Naive B cell (primary cell): Measurements from ENCODE around the gene PRR23E. TPM values are rescaled to one million over a fixed set of nuclear protein-coding genes. Genes with fewer than 3 reads are reported as not detected.

Experiments used
- ATAC-seq, 2 donors: fragments of 150-1000 bp; cut with Tn5 transposase; 2 replicates each; pipeline ENCODE4 v1.10.0; 2021; ENCODE audit warnings: low read depth in 2 of 2, mild to moderate bottlenecking in 2 of 2, moderate library complexity in 2 of 2
- DNase-seq: peaks from one replicate; pipeline ENCODE4 v3.0.0; 2022
- H3K27ac Mint-ChIP-seq, 6 donors: one replicate each; pipeline ENCODE4 v1.8.0; 2020 to 2022; ENCODE audit warnings: mild to moderate bottlenecking in 6 of 6, mixed read lengths in 6 of 6, moderate library complexity in 5 of 6, inconsistent platforms in 2 of 6
- H3K27me3 Mint-ChIP-seq, 3 donors: one replicate each; pipeline ENCODE4 v1.8.0; 2021 to 2022; ENCODE audit warnings: mixed read lengths in 3 of 3, mild to moderate bottlenecking in 1 of 3
- H3K36me3 Mint-ChIP-seq, 2 donors: one replicate each; pipeline ENCODE4 v1.8.0; 2020 to 2022; ENCODE audit warnings: mixed read lengths in 2 of 2, inconsistent platforms in 1 of 2, mild to moderate bottlenecking in 1 of 2
- H3K4me1 Mint-ChIP-seq, 3 donors: one replicate each; pipeline ENCODE4 v1.8.0; 2020 to 2022; ENCODE audit warnings: mixed read lengths in 3 of 3, inconsistent platforms in 1 of 3, mild to moderate bottlenecking in 1 of 3, moderate library complexity in 1 of 3
- H3K4me3 Mint-ChIP-seq, 8 donors: one replicate each; pipeline ENCODE4 v1.8.0; 2020 to 2022; ENCODE audit warnings: mild to moderate bottlenecking in 8 of 8, mixed read lengths in 8 of 8, moderate library complexity in 8 of 8, inconsistent platforms in 2 of 8
- H3K9me3 Mint-ChIP-seq, 7 donors: one replicate each; pipeline ENCODE4 v1.8.0; 2020 to 2022; ENCODE audit warnings: mixed read lengths in 7 of 7, mild to moderate bottlenecking in 5 of 7, inconsistent platforms in 2 of 7, moderate library complexity in 1 of 7
- polyA plus RNA-seq, 6 donors: library from polyadenylated mRNA; unstranded; fragments of 300-500 nt; fragmentation: Illumina TruSeq; gene quantifications; one replicate each; pipeline ENCODE4 v1.2.3, GENCODE V29; 2021; ENCODE audit warnings: low read depth in 6 of 6

PRR23E gene
- polyA plus RNA-seq, 6 donors from 2014 or later = not detected

- ATAC-seq (no peak), DNase-seq (no peak)
- Mint-ChIP-seq H3K36me3 (no peaks in the 10 kb centered on the region), H3K27me3 (peaks cover 0 to 18% (median 7%) of the 10 kb centered on the region in 3 donors), H3K4me3 (no peak overlapping the region), H3K27ac (peak overlapping the region in 2 of 6 donors; percentile 42 to 49), H3K4me1 (no peaks in the 10 kb centered on the region), H3K9me3 (peaks cover 0 to 10% (median 6%) of the 10 kb centered on the region in 7 donors)
Measured at GRCh38 chr3:127197300-127198189, 4.6 kb downstream of the PRR23E start.

- H3K9me3 Mint-ChIP-seq = peaks cover 0 to 16% (median 7%) of the 10 kb centered on the region in 7 donors
- no peaks in the 10 kb centered on the region for H3K4me1 Mint-ChIP-seq
- no peaks in the 10 kb centered on the region for H3K36me3 Mint-ChIP-seq
- no peak overlapping the region for H3K27ac Mint-ChIP-seq
- H3K27me3 Mint-ChIP-seq = peaks cover 0 to 18% (median 2%) of the 10 kb centered on the region in 3 donors
- DNase-seq (no peak), ATAC-seq (no peak)
- no peak overlapping the region for H3K4me3 Mint-ChIP-seq
Measured at GRCh38 chr3:127200086-127200691, 7.3 kb downstream of the PRR23E start.

- DNase-seq = no peak
- no peak for ATAC-seq
- Mint-ChIP-seq H3K9me3 (peaks cover 0 to 16% (median 6%) of the 10 kb centered on the region in 7 donors), H3K4me3 (no peak overlapping the region), H3K36me3 (no peaks in the 10 kb centered on the region), H3K27me3 (peaks cover 0 to 7% (median 0%) of the 10 kb centered on the region in 3 donors), H3K27ac (no peak overlapping the region), H3K4me1 (no peaks in the 10 kb centered on the region)
Measured at GRCh38 chr3:127203024-127203423, 10.1 kb downstream of the PRR23E start.

GRCh38 chr3:127204841-127205582, 12.1 kb downstream of the PRR23E start:
- H3K4me3 Mint-ChIP-seq = no peak overlapping the region
- peaks cover 0 to 7% (median 0%) of the 10 kb centered on the region in 3 donors for H3K27me3 Mint-ChIP-seq
- no peaks in the 10 kb centered on the region for H3K36me3 Mint-ChIP-seq
- DNase-seq (no peak), ATAC-seq (no peak)
- H3K4me1 Mint-ChIP-seq = no peaks in the 10 kb centered on the region
- peaks cover 0 to 16% (median 6%) of the 10 kb centered on the region in 7 donors for H3K9me3 Mint-ChIP-seq
- H3K27ac Mint-ChIP-seq = no peak overlapping the region

DNA sequence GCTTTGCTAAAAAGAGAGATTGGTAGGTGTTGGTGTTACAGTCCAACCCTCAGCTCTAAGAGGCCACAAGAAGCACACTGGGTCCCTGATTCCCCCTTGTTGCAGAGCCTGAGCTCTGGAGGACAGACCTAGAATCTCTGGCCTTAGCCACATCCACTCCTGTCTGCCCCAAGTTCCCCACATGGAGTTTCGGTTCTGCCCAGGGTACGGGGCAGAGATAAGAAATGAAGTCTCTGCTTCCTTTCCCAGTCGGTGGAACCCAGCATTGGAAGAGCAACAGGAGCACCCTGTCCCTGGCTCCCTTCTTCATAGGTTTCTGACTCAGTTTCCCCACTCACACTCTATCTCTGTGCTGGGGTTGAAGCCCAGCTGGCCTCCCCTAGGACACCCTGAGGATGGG, 13.2 kb downstream of the PRR23E start:
- no peaks in the 10 kb centered on the region for H3K4me1 Mint-ChIP-seq
- DNase-seq (no peak), ATAC-seq (no peak)
- peaks cover 0 to 7% (median 0%) of the 10 kb centered on the region in 3 donors for H3K27me3 Mint-ChIP-seq
- peak overlapping the region in 1 of 8 donors; percentile 72 for H3K4me3 Mint-ChIP-seq
- peaks cover 0 to 16% (median 6%) of the 10 kb centered on the region in 7 donors for H3K9me3 Mint-ChIP-seq
- no peak overlapping the region for H3K27ac Mint-ChIP-seq
- H3K36me3 Mint-ChIP-seq = no peaks in the 10 kb centered on the region

DNA sequence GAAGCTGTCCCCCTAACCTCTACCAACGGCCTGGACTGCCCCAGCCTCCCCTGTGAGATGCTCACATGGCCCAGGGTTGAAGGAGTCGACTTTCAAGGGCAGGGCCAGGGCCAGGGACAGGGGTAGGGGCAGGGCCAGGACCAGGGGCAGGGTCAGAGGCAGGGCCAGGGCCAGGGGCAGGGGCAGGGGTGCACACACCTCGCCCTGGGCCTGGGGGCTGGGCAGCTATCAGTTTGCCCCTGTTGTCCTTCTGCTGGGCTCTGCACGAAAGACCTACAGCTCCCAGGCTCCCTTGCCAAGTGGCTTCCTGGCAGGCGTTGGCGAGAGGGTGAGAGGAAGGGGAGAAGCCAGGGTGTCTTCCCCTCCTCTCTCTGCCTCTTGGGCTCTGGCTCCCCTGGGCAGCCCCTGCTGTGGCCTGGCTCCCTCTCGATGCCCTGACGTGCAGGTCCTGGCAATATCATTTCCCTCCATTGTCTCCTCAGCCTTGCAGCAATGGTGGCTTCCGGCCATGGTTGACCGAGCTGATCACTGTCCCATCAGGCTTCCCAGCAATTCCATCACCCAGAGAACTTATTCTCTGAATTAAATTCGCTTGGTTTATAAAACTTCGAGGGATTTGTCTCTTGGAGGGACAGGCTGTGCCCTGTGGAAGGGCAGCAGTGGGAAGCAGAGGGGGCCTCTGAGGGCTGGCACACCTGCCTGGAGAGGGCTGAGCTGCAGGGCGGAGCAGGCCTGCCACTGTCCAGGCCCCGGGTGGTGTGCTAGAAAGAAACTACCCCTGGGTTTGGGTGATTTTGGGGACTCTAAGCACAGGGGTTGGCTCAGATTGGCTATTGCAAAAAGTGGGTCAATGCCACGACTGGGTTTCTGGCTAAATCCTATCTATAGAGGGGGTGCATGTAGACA, 13.9 kb downstream of the PRR23E start:
- Mint-ChIP-seq H3K9me3 (peaks cover 0 to 16% (median 5%) of the 10 kb centered on the region in 7 donors), H3K27me3 (peaks cover 0 to 7% (median 0%) of the 10 kb centered on the region in 3 donors), H3K27ac (no peak overlapping the region), H3K36me3 (no peaks in the 10 kb centered on the region), H3K4me1 (no peaks in the 10 kb centered on the region), H3K4me3 (peak overlapping the region in 1 of 8 donors; percentile 72)
- no peak for ATAC-seq
- no peak for DNase-seq

DNA sequence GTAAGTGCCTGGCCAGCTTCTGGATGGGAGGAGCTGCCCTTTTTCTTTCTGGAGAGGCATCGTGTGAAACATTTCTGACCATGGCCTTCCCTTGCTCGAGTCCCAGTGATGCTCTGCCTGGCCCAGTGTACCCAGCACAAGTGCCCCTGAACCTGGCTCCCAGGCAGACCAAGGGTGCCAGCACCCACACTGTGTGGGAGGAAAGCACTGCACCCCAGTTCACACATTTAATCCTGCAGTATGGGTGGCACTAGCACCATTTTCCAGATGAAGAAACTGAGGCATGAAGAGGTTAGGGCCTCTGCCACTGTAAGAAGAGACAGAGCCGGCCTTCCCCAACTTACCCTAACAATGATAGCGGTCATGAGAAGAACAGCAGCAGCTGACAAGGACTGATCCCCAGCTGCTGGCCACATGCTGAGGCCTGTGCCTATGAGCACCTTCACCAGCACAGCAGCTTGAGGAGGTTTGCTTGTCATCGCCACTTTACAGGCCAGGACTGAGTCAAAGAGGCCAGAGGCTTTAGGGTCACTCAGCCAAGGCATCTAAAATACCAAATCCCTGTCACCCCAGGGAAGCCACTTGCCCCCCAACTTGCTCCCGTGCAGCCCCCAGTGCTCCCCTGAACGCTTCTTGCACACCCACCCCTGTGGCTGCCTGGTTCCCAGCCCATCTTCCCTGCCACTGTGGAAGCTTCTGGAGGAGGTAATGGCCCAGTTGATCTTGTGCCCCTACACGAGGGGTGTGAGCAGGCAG, 15.0 kb downstream of the PRR23E start:
- H3K27ac Mint-ChIP-seq = no peak overlapping the region
- H3K4me3 Mint-ChIP-seq = peak overlapping the region in 2 of 8 donors; percentile 25 to 70
- H3K36me3 Mint-ChIP-seq = no peaks in the 10 kb centered on the region
- no peak for ATAC-seq
- peaks cover 0 to 11% (median 2%) of the 10 kb centered on the region in 3 donors for H3K27me3 Mint-ChIP-seq
- no peaks in the 10 kb centered on the region for H3K4me1 Mint-ChIP-seq
- H3K9me3 Mint-ChIP-seq = peaks cover 0 to 7% (median under 1%) of the 10 kb centered on the region in 7 donors
- no peak for DNase-seq

- Mint-ChIP-seq H3K4me1 (no peaks in the 10 kb centered on the region), H3K9me3 (peaks cover 0 to 2% (median 0%) of the 10 kb centered on the region in 7 donors), H3K27me3 (peaks cover 0 to 13% (median 4%) of the 10 kb centered on the region in 3 donors), H3K27ac (no peak overlapping the region), H3K4me3 (no peak overlapping the region), H3K36me3 (no peaks in the 10 kb centered on the region)
- DNase-seq = no peak
- no peak for ATAC-seq
Measured at GRCh38 chr3:127208483-127209100, 15.7 kb downstream of the PRR23E start.

DNA sequence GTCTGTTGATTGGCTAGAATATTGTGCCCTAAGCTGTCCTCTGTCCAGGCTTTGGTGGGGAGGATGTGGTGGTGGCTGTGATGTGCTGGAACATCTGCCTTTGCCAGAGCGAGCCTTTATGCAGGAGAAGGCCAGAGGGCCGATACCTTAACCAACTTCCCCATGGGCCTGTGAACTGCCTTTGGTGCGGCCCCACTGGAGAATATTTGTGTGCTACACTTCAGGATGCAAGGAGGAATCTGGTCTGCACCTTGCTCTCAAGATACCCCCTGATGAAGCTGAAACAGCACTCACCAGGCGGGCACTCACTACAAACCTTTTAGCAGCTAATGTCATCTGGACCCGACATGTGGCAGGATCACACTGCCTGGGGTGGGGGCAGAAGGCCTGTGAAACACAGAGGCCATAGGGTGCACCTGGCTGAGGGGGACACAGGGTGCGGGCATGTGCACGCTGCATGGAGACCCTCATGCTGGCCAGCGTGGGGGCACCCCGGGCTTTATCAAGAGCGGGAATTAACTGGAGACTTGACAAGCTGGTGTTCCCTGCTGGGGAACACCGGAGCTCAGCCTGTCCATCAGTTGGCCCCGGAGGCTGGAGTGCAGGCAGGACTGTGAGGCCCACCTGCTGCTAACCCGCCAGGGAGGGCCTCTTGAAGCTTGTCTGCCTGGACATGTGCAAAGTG, 16.4 kb downstream of the PRR23E start:
- ATAC-seq = no peak

GRCh38 chr3:127209840-127210653, 17.1 kb downstream of the PRR23E start:
- Mint-ChIP-seq H3K4me3 (no peak overlapping the region), H3K27ac (no peak overlapping the region), H3K4me1 (no peaks in the 10 kb centered on the region), H3K27me3 (peaks cover 0 to 13% (median 4%) of the 10 kb centered on the region in 3 donors), H3K36me3 (no peaks in the 10 kb centered on the region), H3K9me3 (no peaks in the 10 kb centered on the region)
- DNase-seq (no peak), ATAC-seq (no peak)

More for the DNA sequence above, 16.4 kb downstream of the PRR23E start:
- no peak overlapping the region for H3K27ac Mint-ChIP-seq
- no peak overlapping the region for H3K4me3 Mint-ChIP-seq
- H3K36me3 Mint-ChIP-seq = no peaks in the 10 kb centered on the region
- peaks cover 0 to 1% (median 0%) of the 10 kb centered on the region in 7 donors for H3K9me3 Mint-ChIP-seq
- H3K27me3 Mint-ChIP-seq = peaks cover 0 to 13% (median 4%) of the 10 kb centered on the region in 3 donors
- DNase-seq = no peak
- no peaks in the 10 kb centered on the region for H3K4me1 Mint-ChIP-seq

GRCh38 chr3:127210654-127210943, 17.7 kb downstream of the PRR23E start:
- no peak overlapping the region for H3K27ac Mint-ChIP-seq
- H3K9me3 Mint-ChIP-seq = no peaks in the 10 kb centered on the region
- DNase-seq = no peak
- no peaks in the 10 kb centered on the region for H3K4me1 Mint-ChIP-seq
- peaks cover 0 to 13% (median 4%) of the 10 kb centered on the region in 3 donors for H3K27me3 Mint-ChIP-seq
- H3K36me3 Mint-ChIP-seq = no peaks in the 10 kb centered on the region
- H3K4me3 Mint-ChIP-seq = no peak overlapping the region
- ATAC-seq = no peak
